Measurements from ENCODE around the gene SPINK4.
A peak's percentile ranks its signal among the peaks of the same experiment; 100 is the strongest.

The SPINK4 gene

GRCh38 chr9:33239921-33240320 is at the start of gene SPINK4:
SPINK4 (plus strand) TSS chr9:33240167; CDS start chr9:33240209, 42 bp downstream.
- TF ChIP-seq CTCF (IDR thresholded peaks at IDR 0.05; ENCODE audit: low read depth, low read length): no peak
- DNase-seq (ENCODE audit: low read depth in 2 of 2): peak in 1 of 2 donors; percentile 44
- H3K4me3 ChIP-seq (replicated peaks in 1 of 2; ENCODE audit: low read depth in 2 of 2, low read length in 2 of 2): no peak within 1 kb of the TSS

- no peak for DNase-seq (ENCODE audit: low read depth in 2 of 2)
- no peak overlapping the region for H3K4me3 ChIP-seq (replicated peaks in 1 of 2; ENCODE audit: low read depth in 2 of 2, low read length in 2 of 2)
- no peak for TF ChIP-seq CTCF (IDR thresholded peaks at IDR 0.05; ENCODE audit: low read depth, low read length)
Measured at GRCh38 chr9:33192493-33193255, 47.3 kb upstream of the SPINK4 start.

GRCh38 chr9:33193818-33194217 is 46.1 kb upstream of the SPINK4 start:
- DNase-seq (ENCODE audit: low read depth in 2 of 2): no peak
- no peak for TF ChIP-seq CTCF (IDR thresholded peaks at IDR 0.05; ENCODE audit: low read depth, low read length)
- H3K4me3 ChIP-seq (replicated peaks in 1 of 2; ENCODE audit: low read depth in 2 of 2, low read length in 2 of 2): no peak overlapping the region

GRCh38 chr9:33196736-33197135 is 43.2 kb upstream of the SPINK4 start:
- peak in 1 of 2 donors; percentile 38 for DNase-seq (ENCODE audit: low read depth in 2 of 2)
- no peak overlapping the region for H3K4me3 ChIP-seq (replicated peaks in 1 of 2; ENCODE audit: low read depth in 2 of 2, low read length in 2 of 2)
- TF ChIP-seq CTCF (IDR thresholded peaks at IDR 0.05; ENCODE audit: low read depth, low read length): no peak

GRCh38 chr9:33197279-33198152 is 42.5 kb upstream of the SPINK4 start:
- TF ChIP-seq CTCF (IDR thresholded peaks at IDR 0.05; ENCODE audit: low read depth, low read length): no peak
- no peak for DNase-seq (ENCODE audit: low read depth in 2 of 2)
- H3K4me3 ChIP-seq (replicated peaks in 1 of 2; ENCODE audit: low read depth in 2 of 2, low read length in 2 of 2): no peak overlapping the region

GRCh38 chr9:33198165-33198564 is 41.8 kb upstream of the SPINK4 start:
- DNase-seq (ENCODE audit: low read depth in 2 of 2): peak; percentile 44 to 92
- H3K4me3 ChIP-seq (replicated peaks in 1 of 2; ENCODE audit: low read depth in 2 of 2, low read length in 2 of 2): no peak overlapping the region
- TF ChIP-seq CTCF (IDR thresholded peaks at IDR 0.05; ENCODE audit: low read depth, low read length): no peak

Measured in cardiac fibroblast (primary cell).